Esophagus squamous epithelium (tissue), 5 donors: ENCODE measurements around the gene GLRX5. TPM values are rescaled to one million over a fixed set of nuclear protein-coding genes. Genes with fewer than 3 reads are reported as not detected.

Experiments
- DNase-seq: peaks from one replicate; lab custom pipeline; 2025; lab: John Stamatoyannopoulos, UW
- H3K27ac ChIP-seq, 4 donors: fragments of 200-600 bp; sonication (generic); one replicate each; pipeline ENCODE4 v1.5.1; 2016 to 2019; ENCODE audit warnings: mild to moderate bottlenecking in 1 of 4
- H3K27me3 ChIP-seq, 4 donors: fragments of 200-600 bp; sonication (generic); 1 replicate in 3 of 4; 2 replicates in 1 of 4; pipeline versions ENCODE4 v1.5.1 to v1.6.0; 2017 to 2021; ENCODE audit warnings: antibody characterized with exemption in 1 of 4
- H3K36me3 ChIP-seq, 3 donors: fragments of 200-600 bp; sonication (generic); one replicate each; pipeline ENCODE4 v1.5.1; 2016 to 2019
- H3K4me1 ChIP-seq, 3 donors: fragments of 200-600 bp; sonication (generic); one replicate each; pipeline ENCODE4 v1.5.1; 2017 to 2019
- H3K4me3 ChIP-seq, 4 donors: fragments of 200-600 bp; sonication (generic); 1 replicate in 3 of 4; 2 replicates in 1 of 4; pipeline ENCODE4 v1.5.1; 2016 to 2019; ENCODE audit warnings: mild to moderate bottlenecking in 2 of 4, moderate library complexity in 1 of 4
- H3K9me3 ChIP-seq, 3 donors: fragments of 200-600 bp; sonication (generic); one replicate each; pipeline ENCODE4 v1.5.1; 2016 to 2019
- POLR2A ChIP-seq, 4 donors: fragments of 450-650 bp; IDR thresholded peaks; one replicate each; pipeline ENCODE4 v1.6.1; 2017; ENCODE audit warnings: antibody characterized with exemption in 4 of 4, mild to moderate bottlenecking in 4 of 4, moderate library complexity in 3 of 4
- WGBS, 2 donors: methylation state at CpG; one replicate each; pipeline ENCODE4 v1.1.5; 2018; 5-methylcytosine and 5-hydroxymethylcytosine counted together
- intact Hi-C: fragments of 100-400 bp; cut with DNase I; formaldehyde crosslinking; loops from one replicate; pipeline ENCODE4 v1.15.0; 2022
- total RNA-seq, 4 donors: library from RNA; depleted of rRNA; stranded (reverse); fragments of >200 nt; gene quantifications; one replicate each; pipeline ENCODE4 v1.1.0, GENCODE V29; 2016
- TF ChIP-seq, protein P1 (sequence below), 6 experiments: fragments of 450-650 bp in 4 of 6; fragments of 200-600 bp in 2 of 6; sonication (generic) in 2 of 6; IDR thresholded peaks; one replicate each; pipeline ENCODE4 v1.5.1; 2016 to 2019; ENCODE audit warnings: antibody characterized with exemption in 6 of 6, mild to moderate bottlenecking in 4 of 6, moderate library complexity in 4 of 6
- donor health status: DM: yes; HTN: yes; CAD: no.

Gene GLRX5
- total RNA-seq, 4 donors from 2014 or later: 14.4 to 40.1 (median 32.6) TPM

DNA sequence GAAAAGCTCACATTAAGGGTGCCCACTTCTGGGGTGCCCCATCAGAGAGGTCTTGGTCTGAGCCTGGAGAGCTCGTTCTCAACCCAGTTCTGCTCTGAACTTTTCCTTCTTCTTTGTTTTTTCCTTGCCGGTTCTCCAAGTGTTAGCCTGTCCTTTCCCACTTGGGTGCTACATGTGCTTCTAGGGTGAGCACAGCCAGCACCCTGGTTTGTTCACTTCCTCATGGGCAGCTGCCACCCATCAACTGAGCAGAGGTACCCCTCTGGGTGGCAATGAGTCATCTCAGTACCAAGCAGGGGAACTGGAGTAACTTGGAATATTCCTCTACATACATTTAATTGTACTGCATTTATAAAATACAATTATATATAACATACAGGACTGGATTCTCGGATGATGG, 14.5 kb upstream of the GLRX5 start:
- TF ChIP-seq, protein P1, sequence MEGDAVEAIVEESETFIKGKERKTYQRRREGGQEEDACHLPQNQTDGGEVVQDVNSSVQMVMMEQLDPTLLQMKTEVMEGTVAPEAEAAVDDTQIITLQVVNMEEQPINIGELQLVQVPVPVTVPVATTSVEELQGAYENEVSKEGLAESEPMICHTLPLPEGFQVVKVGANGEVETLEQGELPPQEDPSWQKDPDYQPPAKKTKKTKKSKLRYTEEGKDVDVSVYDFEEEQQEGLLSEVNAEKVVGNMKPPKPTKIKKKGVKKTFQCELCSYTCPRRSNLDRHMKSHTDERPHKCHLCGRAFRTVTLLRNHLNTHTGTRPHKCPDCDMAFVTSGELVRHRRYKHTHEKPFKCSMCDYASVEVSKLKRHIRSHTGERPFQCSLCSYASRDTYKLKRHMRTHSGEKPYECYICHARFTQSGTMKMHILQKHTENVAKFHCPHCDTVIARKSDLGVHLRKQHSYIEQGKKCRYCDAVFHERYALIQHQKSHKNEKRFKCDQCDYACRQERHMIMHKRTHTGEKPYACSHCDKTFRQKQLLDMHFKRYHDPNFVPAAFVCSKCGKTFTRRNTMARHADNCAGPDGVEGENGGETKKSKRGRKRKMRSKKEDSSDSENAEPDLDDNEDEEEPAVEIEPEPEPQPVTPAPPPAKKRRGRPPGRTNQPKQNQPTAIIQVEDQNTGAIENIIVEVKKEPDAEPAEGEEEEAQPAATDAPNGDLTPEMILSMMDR (IDR thresholded peaks at IDR 0.05): no peak
- TF ChIP-seq POLR2A (IDR thresholded peaks at IDR 0.05): no peak
- H3K36me3 ChIP-seq: no peaks in the 10 kb centered on the region
- H3K27ac ChIP-seq: peak overlapping the region; percentile 51 to 93 (median 73)
- peaks cover 42 to 87% (median 53%) of the 10 kb centered on the region in 3 donors for H3K4me1 ChIP-seq
- no peak overlapping the region for H3K4me3 ChIP-seq
- H3K27me3 ChIP-seq: peaks cover 0 to 18% (median 0%) of the 10 kb centered on the region in 4 donors
- intact Hi-C loops: no loop called here
- DNase-seq: no peak
- no peaks in the 10 kb centered on the region for H3K9me3 ChIP-seq
- WGBS, 2 donors: 47 to 66% methylated on average over 3 of the region's 3 CpGs

DNA sequence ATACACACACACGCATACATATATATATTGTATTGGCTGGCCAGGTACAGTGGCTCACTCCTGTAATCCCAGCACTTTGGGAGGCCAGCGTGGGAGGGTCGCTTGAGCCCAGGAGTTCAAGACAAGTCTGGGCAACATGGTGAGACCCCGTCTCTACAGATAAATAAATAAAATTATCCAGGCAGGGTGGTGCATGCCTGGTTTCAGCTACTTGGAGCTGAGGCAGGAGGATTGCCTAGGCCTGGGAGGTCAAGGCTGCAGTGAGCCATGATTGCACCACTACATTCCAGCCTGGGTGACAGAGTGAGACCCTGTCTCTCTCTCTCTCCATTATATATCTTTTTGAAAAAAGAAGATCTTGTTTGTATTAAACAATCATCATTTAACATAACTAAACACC, 13.8 kb upstream of the GLRX5 start:
- peaks cover 37 to 84% (median 47%) of the 10 kb centered on the region in 3 donors for H3K4me1 ChIP-seq
- 83 to 84% methylated on average over 4 of the region's 4 CpGs for WGBS, 2 donors
- TF ChIP-seq POLR2A (IDR thresholded peaks at IDR 0.05): no peak
- TF ChIP-seq, protein P1 (IDR thresholded peaks at IDR 0.05): no peak
- H3K27me3 ChIP-seq: peaks cover 0 to 12% (median 0%) of the 10 kb centered on the region in 4 donors
- H3K4me3 ChIP-seq: no peak overlapping the region
- DNase-seq: no peak
- no peak overlapping the region for H3K27ac ChIP-seq
- H3K9me3 ChIP-seq: no peaks in the 10 kb centered on the region
- intact Hi-C loops: no loop called here
- H3K36me3 ChIP-seq: no peaks in the 10 kb centered on the region

DNA sequence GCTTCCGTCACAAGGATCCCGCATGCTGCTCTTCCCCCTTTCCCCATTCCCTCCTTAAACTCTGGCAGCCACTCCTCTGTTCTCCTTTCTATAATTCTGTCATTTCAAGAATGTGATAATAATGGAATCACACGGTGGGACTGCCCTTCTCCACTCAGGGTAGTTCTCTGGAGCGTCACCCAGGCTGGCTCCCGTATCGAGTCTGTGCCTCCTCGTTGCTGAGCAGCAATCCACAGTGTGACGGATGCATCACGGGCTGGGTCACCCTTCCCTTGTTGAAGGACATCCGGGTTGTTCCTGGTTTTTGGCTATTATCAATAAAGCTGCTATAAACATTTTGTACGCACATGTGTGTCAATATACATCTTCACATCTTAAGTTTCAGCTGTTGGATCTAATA, 12.7 kb upstream of the GLRX5 start:
- 80 to 83% methylated on average over 8 to 11 of the region's 11 CpGs for WGBS, 2 donors
- intact Hi-C loops: no loop called here
- H3K27ac ChIP-seq: no peak overlapping the region

DNA sequence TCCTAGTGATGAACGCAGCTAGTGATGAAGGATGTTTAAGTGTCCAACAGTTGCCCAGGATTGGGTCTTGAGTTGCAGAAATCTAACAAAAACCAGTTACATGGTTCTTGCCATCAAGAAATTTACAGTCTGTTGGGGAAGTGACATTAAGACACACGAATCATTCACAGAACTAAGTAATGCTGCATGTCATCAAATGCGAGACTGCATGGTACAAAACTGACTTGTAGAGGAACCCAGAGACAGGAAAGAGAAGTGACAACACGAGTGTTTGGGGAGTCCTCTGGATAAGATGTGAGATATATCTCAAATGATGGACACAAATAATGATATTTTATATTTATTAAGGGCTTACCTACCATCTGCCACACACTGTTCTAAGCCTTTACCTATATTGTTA, 12.3 kb upstream of the GLRX5 start:
- no peaks in the 10 kb centered on the region for H3K9me3 ChIP-seq
- no peaks in the 10 kb centered on the region for H3K36me3 ChIP-seq
- WGBS, 2 donors: 78 to 86% methylated on average over 4 of the region's 4 CpGs
- DNase-seq: no peak
- TF ChIP-seq POLR2A (IDR thresholded peaks at IDR 0.05): no peak
- TF ChIP-seq, protein P1 (IDR thresholded peaks at IDR 0.05): no peak
- H3K27me3 ChIP-seq: no peaks in the 10 kb centered on the region
- no peak overlapping the region for H3K27ac ChIP-seq
- peaks cover 29 to 84% (median 36%) of the 10 kb centered on the region in 3 donors for H3K4me1 ChIP-seq
- intact Hi-C loops: no loop called here
- H3K4me3 ChIP-seq: no peak overlapping the region

More for the DNA sequence above, 12.7 kb upstream of the GLRX5 start:
- Histone ChIP-seq H3K4me1 (peaks cover 33 to 84% (median 41%) of the 10 kb centered on the region in 3 donors), H3K36me3 (no peaks in the 10 kb centered on the region), H3K9me3 (no peaks in the 10 kb centered on the region), H3K27me3 (peaks cover 0 to under 1% (median 0%) of the 10 kb centered on the region in 4 donors), H3K4me3 (no peak overlapping the region)
- no peak for TF ChIP-seq POLR2A (IDR thresholded peaks at IDR 0.05)
- TF ChIP-seq, protein P1 (IDR thresholded peaks at IDR 0.05): no peak
- no peak for DNase-seq

DNA sequence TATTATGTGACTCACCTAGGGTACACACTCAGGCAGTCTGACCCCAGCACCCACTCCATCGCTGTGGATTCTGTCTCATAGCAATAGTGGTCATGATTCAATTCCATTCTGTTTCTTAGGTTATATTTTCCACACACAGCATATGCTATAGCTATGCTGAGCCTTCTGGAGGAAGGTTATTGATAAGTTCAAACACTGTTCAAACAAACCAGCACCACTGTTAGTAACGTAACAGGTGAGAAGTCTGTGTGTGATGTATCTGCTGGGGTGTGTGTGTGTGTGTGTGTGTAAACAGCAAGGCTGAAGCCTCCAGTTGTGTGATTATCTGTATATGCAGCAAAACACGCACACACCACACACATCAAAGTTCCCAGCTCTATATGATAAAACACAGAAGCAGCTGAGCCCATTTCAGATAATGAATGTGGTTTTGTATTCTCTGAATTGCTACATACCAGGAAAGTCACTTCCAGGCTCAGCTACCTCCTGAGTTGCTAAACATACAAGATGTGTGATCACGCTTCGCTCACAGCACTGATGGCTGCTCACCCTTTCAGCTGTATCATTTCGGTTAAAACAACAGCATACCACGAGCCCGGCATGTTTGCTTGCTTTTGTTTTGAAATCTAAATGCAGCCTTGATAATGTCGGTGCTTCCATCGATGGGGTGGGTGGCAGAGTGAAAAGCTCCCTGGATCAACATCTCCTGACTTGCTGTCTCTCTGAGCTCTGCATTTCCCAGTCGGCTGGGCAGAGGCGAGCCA, 11.6 kb upstream of the GLRX5 start:
- peaks cover 24 to 84% (median 34%) of the 10 kb centered on the region in 3 donors for H3K4me1 ChIP-seq
- intact Hi-C loops: no loop called here
- H3K27me3 ChIP-seq: no peaks in the 10 kb centered on the region
- DNase-seq: no peak
- H3K4me3 ChIP-seq: peak overlapping the region in 1 of 4 donors; percentile 37
- H3K27ac ChIP-seq: peak overlapping the region in 3 of 4 donors; percentile 11 to 64 (median 43)
- no peaks in the 10 kb centered on the region for H3K9me3 ChIP-seq
- TF ChIP-seq, protein P1 (IDR thresholded peaks at IDR 0.05): no peak
- no peak for TF ChIP-seq POLR2A (IDR thresholded peaks at IDR 0.05)
- H3K36me3 ChIP-seq: no peaks in the 10 kb centered on the region
- 41% methylated on average over 10 to 12 of the region's 12 CpGs for WGBS, 2 donors
